Esophagus squamous epithelium (tissue), 5 donors: Measurements from ENCODE around the gene ZC2HC1C. TPM values are rescaled to one million over a fixed set of nuclear protein-coding genes. Genes with fewer than 3 reads are reported as not detected.

Experiments used
- DNase-seq: peaks from one replicate; lab custom pipeline; 2025; lab: John Stamatoyannopoulos, UW
- H3K27ac ChIP-seq, 4 donors: fragments of 200-600 bp; sonication (generic); one replicate each; pipeline ENCODE4 v1.5.1; 2016 to 2019; ENCODE audit warnings: mild to moderate bottlenecking in 1 of 4
- H3K27me3 ChIP-seq, 4 donors: fragments of 200-600 bp; sonication (generic); 1 replicate in 3 of 4; 2 replicates in 1 of 4; pipeline versions ENCODE4 v1.5.1 to v1.6.0; 2017 to 2021; ENCODE audit warnings: antibody characterized with exemption in 1 of 4
- H3K36me3 ChIP-seq, 3 donors: fragments of 200-600 bp; sonication (generic); one replicate each; pipeline ENCODE4 v1.5.1; 2016 to 2019
- H3K4me1 ChIP-seq, 3 donors: fragments of 200-600 bp; sonication (generic); one replicate each; pipeline ENCODE4 v1.5.1; 2017 to 2019
- H3K4me3 ChIP-seq, 4 donors: fragments of 200-600 bp; sonication (generic); 1 replicate in 3 of 4; 2 replicates in 1 of 4; pipeline ENCODE4 v1.5.1; 2016 to 2019; ENCODE audit warnings: mild to moderate bottlenecking in 2 of 4, moderate library complexity in 1 of 4
- H3K9me3 ChIP-seq, 3 donors: fragments of 200-600 bp; sonication (generic); one replicate each; pipeline ENCODE4 v1.5.1; 2016 to 2019
- CTCF ChIP-seq, 6 experiments: fragments of 450-650 bp in 4 of 6; fragments of 200-600 bp in 2 of 6; sonication (generic) in 2 of 6; IDR thresholded peaks; one replicate each; pipeline ENCODE4 v1.5.1; 2016 to 2019; ENCODE audit warnings: antibody characterized with exemption in 6 of 6, mild to moderate bottlenecking in 4 of 6, moderate library complexity in 4 of 6
- POLR2A ChIP-seq, 4 donors: fragments of 450-650 bp; IDR thresholded peaks; one replicate each; pipeline ENCODE4 v1.6.1; 2017; ENCODE audit warnings: antibody characterized with exemption in 4 of 4, mild to moderate bottlenecking in 4 of 4, moderate library complexity in 3 of 4
- WGBS, 2 donors: methylation state at CpG; one replicate each; pipeline ENCODE4 v1.1.5; 2018; 5-methylcytosine and 5-hydroxymethylcytosine counted together
- intact Hi-C: fragments of 100-400 bp; cut with DNase I; formaldehyde crosslinking; loops from one replicate; pipeline ENCODE4 v1.15.0; 2022
- total RNA-seq, 4 donors: library from RNA; depleted of rRNA; stranded (reverse); fragments of >200 nt; gene quantifications; one replicate each; pipeline ENCODE4 v1.1.0, GENCODE V29; 2016
- donor health status: DM: yes; HTN: yes; CAD: no.

ZC2HC1C gene
- total RNA-seq, 4 donors from 2014 or later: 0.64 to 5.0 (median 2.2) TPM

- no peaks in the 10 kb centered on the region for H3K9me3 ChIP-seq
Observed at GRCh38 chr14:75107186-75107585, 37.7 kb downstream of the ZC2HC1C start.

GRCh38 chr14:75109877-75110276 is 40.4 kb downstream of the ZC2HC1C start:
- Histone ChIP-seq H3K27ac (no peak overlapping the region), H3K4me3 (no peak overlapping the region), H3K27me3 (no peaks in the 10 kb centered on the region), H3K36me3 (peaks cover 9 to 100% (median 64%) of the 10 kb centered on the region in 3 donors), H3K9me3 (no peaks in the 10 kb centered on the region), H3K4me1 (no peaks in the 10 kb centered on the region)
- intact Hi-C loops: no loop called here
- no peak for TF ChIP-seq CTCF (IDR thresholded peaks at IDR 0.05)
- no peak for TF ChIP-seq POLR2A (IDR thresholded peaks at IDR 0.05)
- DNase-seq: no peak
- 83% methylated on average over 2 of the region's 2 CpGs for WGBS, 2 donors

More at GRCh38 chr14:75107186-75107585, 37.7 kb downstream of the ZC2HC1C start:
- Histone ChIP-seq H3K4me3 (no peak overlapping the region), H3K27me3 (no peaks in the 10 kb centered on the region), H3K27ac (no peak overlapping the region), H3K4me1 (no peaks in the 10 kb centered on the region), H3K36me3 (peaks cover 9 to 100% (median 59%) of the 10 kb centered on the region in 3 donors)
- no peak for DNase-seq
- WGBS, 2 donors: 72 to 83% methylated on average over 3 of the region's 3 CpGs
- TF ChIP-seq POLR2A (IDR thresholded peaks at IDR 0.05) (no peak), CTCF (IDR thresholded peaks at IDR 0.05) (no peak)
- intact Hi-C loops: no loop called here

- no peak for TF ChIP-seq CTCF (IDR thresholded peaks at IDR 0.05)
- no peak for TF ChIP-seq POLR2A (IDR thresholded peaks at IDR 0.05)
- intact Hi-C loops: no loop called here
- no peaks in the 10 kb centered on the region for H3K4me1 ChIP-seq
- no peak for DNase-seq
- H3K9me3 ChIP-seq: no peaks in the 10 kb centered on the region
- H3K27me3 ChIP-seq: no peaks in the 10 kb centered on the region
- H3K27ac ChIP-seq: no peak overlapping the region
- no peak overlapping the region for H3K4me3 ChIP-seq
- peaks cover 9 to 100% (median 55%) of the 10 kb centered on the region in 3 donors for H3K36me3 ChIP-seq
- WGBS, 2 donors: 76 to 81% methylated on average over 5 of the region's 5 CpGs
Observed at GRCh38 chr14:75113932-75114539, 44.6 kb downstream of the ZC2HC1C start.

GRCh38 chr14:75119056-75119455 is 49.6 kb downstream of the ZC2HC1C start:
- H3K27ac ChIP-seq: no peak overlapping the region
- no peaks in the 10 kb centered on the region for H3K9me3 ChIP-seq
- DNase-seq: no peak
- no peak for TF ChIP-seq POLR2A (IDR thresholded peaks at IDR 0.05)
- TF ChIP-seq CTCF (IDR thresholded peaks at IDR 0.05): no peak
- intact Hi-C loops: no loop called here
- no peak overlapping the region for H3K4me3 ChIP-seq
- 48 to 100% methylated on average over 2 of the region's 2 CpGs for WGBS, 2 donors
- H3K27me3 ChIP-seq: no peaks in the 10 kb centered on the region
- peaks cover 0 to 30% (median 4%) of the 10 kb centered on the region in 3 donors for H3K4me1 ChIP-seq
- peaks cover 0 to 84% (median 15%) of the 10 kb centered on the region in 3 donors for H3K36me3 ChIP-seq

GRCh38 chr14:75120541-75121291 is 51.3 kb downstream of the ZC2HC1C start:
- H3K27ac ChIP-seq: peak overlapping the region in 3 of 4 donors; percentile 4 to 51 (median 38)

More at GRCh38 chr14:75120541-75121291, 51.3 kb downstream of the ZC2HC1C start:
- TF ChIP-seq CTCF (IDR thresholded peaks at IDR 0.05) (no peak), POLR2A (IDR thresholded peaks at IDR 0.05) (no peak)
- H3K4me3 ChIP-seq: no peak overlapping the region
- intact Hi-C loops: no loop called here
- H3K36me3 ChIP-seq: peaks cover 0 to 68% (median 12%) of the 10 kb centered on the region in 3 donors
- 51 to 54% methylated on average over 3 of the region's 3 CpGs for WGBS, 2 donors
- no peak for DNase-seq
- H3K9me3 ChIP-seq: no peaks in the 10 kb centered on the region
- no peaks in the 10 kb centered on the region for H3K27me3 ChIP-seq
- H3K4me1 ChIP-seq: peaks cover 4 to 46% (median 20%) of the 10 kb centered on the region in 3 donors
